Measurements from ENCODE around the gene RCOR1.

DNA sequence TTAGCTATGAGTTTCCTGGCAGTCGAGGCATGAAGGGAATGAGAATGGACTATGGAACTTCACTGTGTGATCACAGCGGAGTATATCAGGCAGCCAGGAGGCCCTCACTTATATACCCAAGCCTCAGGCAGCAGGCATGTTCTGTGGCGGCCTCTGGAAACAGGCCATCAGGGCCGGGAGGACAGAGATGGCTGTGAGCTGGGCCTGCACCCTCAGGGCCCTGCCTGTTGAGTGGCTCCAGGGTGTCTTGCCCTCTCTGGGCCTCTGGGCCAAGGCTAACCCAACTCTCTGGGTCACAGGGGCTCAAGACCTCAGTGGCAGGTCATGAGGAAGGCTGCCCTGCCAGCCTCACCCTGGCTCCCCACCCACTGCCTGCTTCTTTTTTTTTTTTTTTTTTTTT lies 33.9 kb upstream of the RCOR1 start:
- TF ChIP-seq CTCF (IDR thresholded peaks at IDR 0.05) (no peak), NR1H2 (CRISPR knock-in tag; IDR thresholded peaks at IDR 0.05) (no peak), TCF7 (CRISPR knock-in tag; IDR thresholded peaks at IDR 0.05; ENCODE audit: low read depth) (no peak), KAT7 (CRISPR knock-in tag; IDR thresholded peaks at IDR 0.05; ENCODE audit: borderline replicate concordance) (no peak), USF2 (CRISPR knock-in tag; IDR thresholded peaks at IDR 0.05) (no peak), ESRRA (CRISPR knock-in tag; IDR thresholded peaks at IDR 0.05; ENCODE audit: borderline replicate concordance) (no peak), ZBTB21 (CRISPR knock-in tag; IDR thresholded peaks at IDR 0.05; ENCODE audit: borderline replicate concordance) (no peak), SP1 (CRISPR knock-in tag; conservative IDR thresholded peaks at IDR 0.05) (no peak), ZNF317 (CRISPR knock-in tag; IDR thresholded peaks at IDR 0.05; ENCODE audit: borderline replicate concordance, low read depth) (no peak), CREB1 (CRISPR knock-in tag; IDR thresholded peaks at IDR 0.05) (no peak)
- TF ChIP-seq, protein P1, sequence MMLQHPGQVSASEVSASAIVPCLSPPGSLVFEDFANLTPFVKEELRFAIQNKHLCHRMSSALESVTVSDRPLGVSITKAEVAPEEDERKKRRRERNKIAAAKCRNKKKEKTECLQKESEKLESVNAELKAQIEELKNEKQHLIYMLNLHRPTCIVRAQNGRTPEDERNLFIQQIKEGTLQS (CRISPR knock-in tag; conservative IDR thresholded peaks at IDR 0.05), result no peak
- TF ChIP-seq, protein P2, sequence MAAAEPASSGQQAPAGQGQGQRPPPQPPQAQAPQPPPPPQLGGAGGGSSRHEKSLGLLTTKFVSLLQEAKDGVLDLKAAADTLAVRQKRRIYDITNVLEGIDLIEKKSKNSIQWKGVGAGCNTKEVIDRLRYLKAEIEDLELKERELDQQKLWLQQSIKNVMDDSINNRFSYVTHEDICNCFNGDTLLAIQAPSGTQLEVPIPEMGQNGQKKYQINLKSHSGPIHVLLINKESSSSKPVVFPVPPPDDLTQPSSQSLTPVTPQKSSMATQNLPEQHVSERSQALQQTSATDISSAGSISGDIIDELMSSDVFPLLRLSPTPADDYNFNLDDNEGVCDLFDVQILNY (CRISPR knock-in tag; IDR thresholded peaks at IDR 0.05), result no peak
- TF ChIP-seq, protein P3, sequence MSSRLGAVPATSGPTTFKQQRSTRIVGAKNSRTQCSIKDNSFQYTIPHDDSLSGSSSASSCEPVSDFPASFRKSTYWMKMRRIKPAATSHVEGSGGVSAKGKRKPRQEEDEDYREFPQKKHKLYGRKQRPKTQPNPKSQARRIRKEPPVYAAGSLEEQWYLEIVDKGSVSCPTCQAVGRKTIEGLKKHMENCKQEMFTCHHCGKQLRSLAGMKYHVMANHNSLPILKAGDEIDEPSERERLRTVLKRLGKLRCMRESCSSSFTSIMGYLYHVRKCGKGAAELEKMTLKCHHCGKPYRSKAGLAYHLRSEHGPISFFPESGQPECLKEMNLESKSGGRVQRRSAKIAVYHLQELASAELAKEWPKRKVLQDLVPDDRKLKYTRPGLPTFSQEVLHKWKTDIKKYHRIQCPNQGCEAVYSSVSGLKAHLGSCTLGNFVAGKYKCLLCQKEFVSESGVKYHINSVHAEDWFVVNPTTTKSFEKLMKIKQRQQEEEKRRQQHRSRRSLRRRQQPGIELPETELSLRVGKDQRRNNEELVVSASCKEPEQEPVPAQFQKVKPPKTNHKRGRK (CRISPR knock-in tag; IDR thresholded peaks at IDR 0.05; ENCODE audit: borderline replicate concordance), result no peak
